CD4-positive, alpha-beta T cell treated with Interleukin-10 for 1 hour (primary cell): Measurements from ENCODE around the gene GAL3ST1.
"Not testable (repeated sequence)": the region's sequence is repeated elsewhere in the genome, so short reads cannot be mapped to it uniquely, and the experiment has no call there.

Experiments used
- DNase-seq: peaks from one replicate; pipeline ENCODE4 v3.0.0-alpha.2; 2020

GAL3ST1 gene

GRCh38 chr22:30596199-30596598, 21.7 kb upstream of the GAL3ST1 start:
- DNase-seq, result no peak

GRCh38 chr22:30592360-30592713, 17.9 kb upstream of the GAL3ST1 start:
- DNase-seq, result not testable (repeated sequence)

GRCh38 chr22:30591588-30592359, 17.3 kb upstream of the GAL3ST1 start, which contains the start of gene PES1:
TSS of gene PES1 (minus strand) at chr22:30591910. CDS start at chr22:30591833, 77 bp downstream.
- peak; percentile 98 for DNase-seq

- no peak for DNase-seq
Observed at GRCh38 chr22:30591191-30591587, 16.7 kb upstream of the GAL3ST1 start.

- DNase-seq, result no peak
Observed at GRCh38 chr22:30586414-30586813, 11.9 kb upstream of the GAL3ST1 start.

GRCh38 chr22:30584441-30584840, 10.0 kb upstream of the GAL3ST1 start:
- no peak for DNase-seq

- DNase-seq, result no peak
Observed at GRCh38 chr22:30582788-30583545, 8.5 kb upstream of the GAL3ST1 start.

- DNase-seq, result no peak
Observed at GRCh38 chr22:30582051-30582450, 7.6 kb upstream of the GAL3ST1 start.

GRCh38 chr22:30580896-30581295, 6.4 kb upstream of the GAL3ST1 start:
- DNase-seq, result no peak

GRCh38 chr22:30578481-30578880, 4.0 kb upstream of the GAL3ST1 start:
- DNase-seq, result no peak

- no peak for DNase-seq
Observed at GRCh38 chr22:30575859-30576258, 1.4 kb upstream of the GAL3ST1 start.

- no peak for DNase-seq
Observed at GRCh38 chr22:30574997-30575671, 669 bp upstream of the GAL3ST1 start.

- DNase-seq, result no peak
Observed at GRCh38 chr22:30573594-30574094, 821 bp downstream of the GAL3ST1 start.

GRCh38 chr22:30572840-30573593, 1.4 kb downstream of the GAL3ST1 start:
- no peak for DNase-seq

- no peak for DNase-seq
Observed at GRCh38 chr22:30572210-30572609, 2.3 kb downstream of the GAL3ST1 start.

GRCh38 chr22:30569674-30570202, 4.7 kb downstream of the GAL3ST1 start:
- DNase-seq, result no peak

- no peak for DNase-seq
Observed at GRCh38 chr22:30568137-30568805, 6.2 kb downstream of the GAL3ST1 start.

- not testable (repeated sequence) for DNase-seq
Observed at GRCh38 chr22:30567277-30567676, 7.2 kb downstream of the GAL3ST1 start.

GRCh38 chr22:30566125-30566524, 8.3 kb downstream of the GAL3ST1 start:
- no peak for DNase-seq

GRCh38 chr22:30565341-30565740, 9.1 kb downstream of the GAL3ST1 start:
- no peak for DNase-seq

- no peak for DNase-seq
Observed at GRCh38 chr22:30564761-30565119, 9.7 kb downstream of the GAL3ST1 start.
